Measurements from ENCODE around the gene ZNF212.

DNA sequence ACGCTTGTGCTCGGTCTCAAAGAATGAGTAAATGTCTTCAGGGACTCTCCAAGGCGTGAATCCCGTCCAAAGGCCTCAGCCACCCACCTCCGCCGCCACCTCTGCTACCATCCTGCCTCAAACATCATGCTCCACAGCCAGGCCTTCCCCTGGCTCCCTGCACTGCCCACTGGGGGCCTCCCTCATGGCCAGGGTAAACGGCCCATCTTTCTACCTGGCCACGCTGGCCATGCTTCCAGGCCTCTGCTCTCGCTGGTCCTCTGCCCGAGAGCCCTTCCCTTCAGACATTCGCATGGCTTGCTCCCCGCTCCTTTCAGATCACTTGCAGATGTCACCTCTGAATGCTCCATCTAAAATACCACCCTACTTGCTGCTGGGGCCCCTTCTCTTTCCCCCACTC is 62.8 kb downstream of the ZNF212 start:
- TF ChIP-seq, protein P1, sequence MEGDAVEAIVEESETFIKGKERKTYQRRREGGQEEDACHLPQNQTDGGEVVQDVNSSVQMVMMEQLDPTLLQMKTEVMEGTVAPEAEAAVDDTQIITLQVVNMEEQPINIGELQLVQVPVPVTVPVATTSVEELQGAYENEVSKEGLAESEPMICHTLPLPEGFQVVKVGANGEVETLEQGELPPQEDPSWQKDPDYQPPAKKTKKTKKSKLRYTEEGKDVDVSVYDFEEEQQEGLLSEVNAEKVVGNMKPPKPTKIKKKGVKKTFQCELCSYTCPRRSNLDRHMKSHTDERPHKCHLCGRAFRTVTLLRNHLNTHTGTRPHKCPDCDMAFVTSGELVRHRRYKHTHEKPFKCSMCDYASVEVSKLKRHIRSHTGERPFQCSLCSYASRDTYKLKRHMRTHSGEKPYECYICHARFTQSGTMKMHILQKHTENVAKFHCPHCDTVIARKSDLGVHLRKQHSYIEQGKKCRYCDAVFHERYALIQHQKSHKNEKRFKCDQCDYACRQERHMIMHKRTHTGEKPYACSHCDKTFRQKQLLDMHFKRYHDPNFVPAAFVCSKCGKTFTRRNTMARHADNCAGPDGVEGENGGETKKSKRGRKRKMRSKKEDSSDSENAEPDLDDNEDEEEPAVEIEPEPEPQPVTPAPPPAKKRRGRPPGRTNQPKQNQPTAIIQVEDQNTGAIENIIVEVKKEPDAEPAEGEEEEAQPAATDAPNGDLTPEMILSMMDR (IDR thresholded peaks at IDR 0.05): no peak
- no peak for TF ChIP-seq POLR2A (IDR thresholded peaks at IDR 0.05)
